ENCODE results near the gene DGKB.

GRCh38 chr7:14158111-14158510, 744.4 kb downstream of the DGKB start:
- no peak for TF ChIP-seq CTCF (IDR thresholded peaks at IDR 0.05)
- TF ChIP-seq POLR2A (IDR thresholded peaks at IDR 0.05), result no peak
